ENCODE data around the gene TNS1.

GRCh38 chr2:217872319-217872718 is 130.5 kb downstream of the TNS1 start:
- TF ChIP-seq CTCF (IDR thresholded peaks at IDR 0.05; ENCODE audit: insufficient read depth, low read depth, low read length) (no peak), EZH2 (IDR thresholded peaks at IDR 0.05; ENCODE audit: insufficient read depth, low read length) (no peak)
